ENCODE measurements around the gene CYB5D1.
"Not testable (repeated sequence)": the region's sequence is repeated elsewhere in the genome, so short reads cannot be mapped to it uniquely, and the experiment has no call there.

The CYB5D1 gene, protein sequence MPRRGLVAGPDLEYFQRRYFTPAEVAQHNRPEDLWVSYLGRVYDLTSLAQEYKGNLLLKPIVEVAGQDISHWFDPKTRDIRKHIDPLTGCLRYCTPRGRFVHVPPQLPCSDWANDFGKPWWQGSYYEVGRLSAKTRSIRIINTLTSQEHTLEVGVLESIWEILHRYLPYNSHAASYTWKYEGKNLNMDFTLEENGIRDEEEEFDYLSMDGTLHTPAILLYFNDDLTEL

DNA sequence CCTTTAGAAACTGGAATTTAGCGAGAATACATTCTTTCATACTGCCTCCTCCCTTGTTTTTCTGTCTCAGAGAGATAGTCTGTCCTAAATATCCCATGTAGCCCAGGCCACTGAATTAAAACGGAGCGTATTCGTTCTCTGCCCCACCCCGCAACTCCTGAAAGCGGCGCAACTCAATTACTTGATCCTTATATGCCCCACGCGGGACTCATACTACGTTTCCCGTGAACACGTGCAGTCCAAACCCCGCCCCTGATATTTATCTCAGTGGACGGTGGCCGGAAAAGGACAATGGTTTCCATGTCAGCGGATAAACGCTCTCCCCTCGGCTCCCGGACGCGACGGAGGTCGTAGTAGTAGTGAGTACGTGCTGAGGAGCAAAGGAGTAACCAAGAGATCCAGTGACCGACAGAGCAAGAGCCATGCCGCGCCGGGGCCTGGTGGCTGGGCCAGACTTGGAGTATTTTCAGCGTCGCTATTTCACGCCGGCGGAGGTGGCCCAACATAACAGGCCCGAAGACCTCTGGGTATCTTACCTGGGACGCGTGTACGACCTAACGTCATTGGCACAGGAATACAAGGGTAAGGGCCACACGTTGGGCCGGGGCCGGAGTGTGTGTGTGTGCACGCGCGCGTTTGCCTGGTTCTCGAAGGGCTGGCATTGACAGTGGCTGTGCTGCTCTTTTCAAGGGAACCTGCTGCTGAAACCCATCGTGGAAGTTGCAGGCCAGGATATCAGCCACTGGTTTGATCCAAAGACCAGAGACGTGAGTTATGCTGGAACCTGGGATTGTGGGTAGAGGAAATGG is at the start of gene CYB5D1:
CYB5D1 (plus strand) TSS at position 291 of the 809 bp plus-strand sequence; CDS start at position 423, 132 bp downstream.
- peak; percentile 77 to 86 for DNase-seq

DNA sequence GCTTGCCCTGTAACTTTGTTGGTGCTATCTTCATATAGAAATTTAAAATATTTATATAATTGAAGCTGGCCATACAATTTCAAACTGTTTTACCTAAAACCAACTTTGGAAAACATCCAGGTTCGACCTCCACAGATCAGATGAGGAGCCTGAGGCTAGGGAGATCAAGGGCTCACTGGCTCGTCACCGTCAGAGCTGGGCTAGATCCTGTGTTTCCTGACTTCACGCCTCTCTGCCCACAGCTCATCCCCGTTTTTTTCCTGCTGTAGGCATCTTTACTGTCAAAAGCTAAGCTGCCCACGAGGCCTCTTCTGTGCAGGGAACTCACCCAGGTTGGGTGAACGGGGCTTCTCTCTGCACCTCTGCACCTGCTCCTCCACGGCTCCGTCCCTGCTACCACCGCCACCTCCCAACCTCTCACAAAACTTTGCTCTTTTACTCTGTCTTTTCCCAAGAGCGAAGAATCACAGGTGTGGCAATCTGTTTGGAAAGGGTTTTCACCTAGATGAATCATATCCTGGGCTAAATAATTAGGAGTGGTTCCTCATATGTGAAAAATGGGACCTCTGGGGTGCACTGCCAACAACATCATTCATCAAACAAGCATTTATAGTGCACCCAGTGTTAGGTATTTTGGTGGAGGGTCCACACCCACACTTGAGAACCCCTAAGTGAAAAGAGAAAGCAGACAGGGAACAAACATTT is 48.6 kb upstream of the CYB5D1 start:
- no peak for DNase-seq

DNA sequence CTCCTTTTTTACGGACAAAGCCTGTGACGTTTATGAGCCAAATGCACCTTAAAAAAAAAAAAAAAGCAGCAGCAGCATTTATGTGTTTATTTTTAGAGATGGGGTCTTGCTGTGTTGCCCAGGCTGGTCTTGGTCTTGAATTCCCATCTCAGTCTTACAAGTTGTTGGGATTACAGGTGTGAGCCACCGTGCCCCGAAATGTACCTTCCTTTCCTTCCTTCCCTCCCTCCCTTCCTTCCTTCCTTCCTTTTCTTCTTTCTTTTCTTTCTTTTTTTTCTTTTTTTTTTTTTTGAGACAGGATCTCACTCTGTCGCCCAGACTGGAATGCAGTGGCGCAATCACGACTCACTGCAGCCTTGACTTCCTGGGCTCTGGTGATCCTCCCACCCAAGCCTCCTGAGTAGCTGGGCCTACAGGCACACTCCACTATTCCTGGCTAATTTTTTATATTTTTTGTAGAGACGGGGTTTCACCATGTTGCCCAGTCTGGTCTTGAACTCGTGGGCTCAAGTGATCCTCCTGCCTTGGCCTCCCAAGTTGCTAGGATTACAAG is 47.9 kb upstream of the CYB5D1 start:
- not testable (repeated sequence) for DNase-seq

DNA sequence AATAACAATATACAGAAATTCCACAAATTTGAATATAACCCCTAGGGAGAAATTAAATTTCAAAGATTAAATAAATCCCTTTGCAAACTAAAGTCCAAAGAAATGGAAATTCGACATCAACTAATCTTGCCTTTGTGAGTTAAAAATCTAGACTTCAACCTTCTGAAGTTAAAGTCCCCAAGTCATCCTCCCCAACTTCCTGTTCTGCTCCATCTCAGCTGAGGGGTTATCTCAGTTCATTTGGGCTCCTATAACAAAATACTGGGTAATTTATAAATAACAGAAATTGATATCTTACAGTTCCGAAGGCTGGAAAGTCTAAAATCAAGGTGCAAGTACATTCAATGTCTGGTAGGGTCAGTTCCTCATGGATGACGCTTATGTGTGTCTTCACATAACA is 46.6 kb upstream of the CYB5D1 start:
- no peak for DNase-seq

DNA sequence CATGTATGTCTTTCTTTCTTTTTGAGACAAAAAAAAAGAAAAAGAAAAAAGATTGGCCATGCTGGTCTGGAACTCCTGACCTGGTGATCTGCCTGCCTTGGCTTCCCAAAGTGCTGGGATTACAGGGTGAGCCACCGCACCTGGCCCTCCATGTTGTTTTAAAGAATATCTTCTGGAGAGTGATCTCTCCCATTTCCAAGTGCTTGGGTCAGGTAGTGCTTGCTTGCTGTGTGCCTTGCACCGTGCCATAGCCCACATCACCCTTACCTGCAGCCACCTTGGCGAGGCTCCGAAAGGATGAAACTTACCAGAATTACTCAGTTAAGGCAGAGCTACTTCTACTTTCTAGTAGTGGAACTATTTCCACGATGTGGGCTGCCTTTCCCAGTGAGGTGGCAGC is 42.8 kb upstream of the CYB5D1 start:
- no peak for DNase-seq

DNA sequence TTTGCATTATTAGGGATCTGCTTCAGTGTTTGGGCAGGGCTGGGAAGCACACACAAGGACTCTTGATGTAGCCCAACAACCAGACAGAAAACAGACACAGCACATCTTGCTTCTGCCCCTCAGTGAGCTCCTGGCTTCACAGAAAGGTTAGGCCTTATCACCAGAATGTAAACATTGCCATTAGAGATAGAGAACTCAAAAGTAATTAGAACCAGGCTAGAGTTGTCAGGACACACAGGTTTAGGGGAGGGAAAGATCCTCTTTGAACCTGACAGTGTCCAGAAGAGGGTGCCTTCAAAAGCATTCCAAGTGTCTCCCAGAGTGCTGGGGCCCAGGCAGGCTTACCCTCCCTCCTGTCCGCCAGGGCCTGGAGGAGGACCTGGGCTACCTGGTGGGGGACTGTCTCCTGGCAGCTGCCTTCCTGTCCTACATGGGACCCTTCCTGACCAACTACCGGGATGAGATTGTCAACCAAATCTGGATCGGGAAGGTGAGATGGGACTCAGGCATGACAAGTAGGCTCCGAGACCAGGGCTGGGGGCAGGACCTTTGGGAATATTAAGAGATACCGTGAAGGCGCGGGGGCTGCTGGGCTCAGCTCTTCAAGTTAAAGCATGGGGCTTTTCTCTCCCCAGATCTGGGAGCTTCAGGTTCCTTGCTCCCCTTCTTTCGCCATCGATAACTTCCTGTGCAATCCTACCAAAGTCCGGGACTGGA is 40.7 kb upstream of the CYB5D1 start:
- no peak for DNase-seq

DNA sequence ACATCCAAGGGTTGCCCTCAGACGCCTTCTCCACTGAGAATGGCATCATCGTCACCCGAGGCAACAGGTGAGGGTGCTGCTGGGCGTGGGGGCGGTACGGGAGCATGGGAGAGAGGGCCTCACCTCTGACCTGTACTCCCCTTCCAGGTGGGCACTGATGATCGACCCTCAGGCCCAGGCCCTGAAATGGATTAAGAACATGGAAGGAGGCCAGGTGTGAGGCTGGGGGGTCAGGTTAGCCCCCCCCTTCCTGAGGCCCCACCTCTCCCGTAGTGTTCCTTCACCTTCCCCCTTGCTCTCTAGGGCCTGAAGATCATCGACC is 40.2 kb upstream of the CYB5D1 start:
- no peak for DNase-seq

DNA sequence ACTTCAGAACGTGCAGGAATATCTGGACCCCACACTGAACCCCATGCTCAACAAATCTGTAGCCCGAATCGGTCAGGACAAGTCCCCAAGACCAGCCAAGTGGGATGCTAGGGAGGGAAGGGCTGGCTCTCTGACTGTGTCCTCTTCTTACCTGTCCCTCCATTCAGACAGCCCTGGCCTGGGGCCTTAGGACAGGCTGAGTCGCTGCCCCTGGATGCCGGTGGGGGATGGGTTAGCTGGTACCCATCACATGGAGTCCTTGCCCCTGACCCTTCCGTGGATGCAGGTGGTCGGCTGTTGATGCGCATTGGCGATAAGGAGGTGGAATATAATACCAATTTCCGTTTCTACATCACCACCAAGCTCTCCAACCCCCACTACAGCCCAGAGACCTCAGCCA is 39.8 kb upstream of the CYB5D1 start:
- no peak for DNase-seq

DNA sequence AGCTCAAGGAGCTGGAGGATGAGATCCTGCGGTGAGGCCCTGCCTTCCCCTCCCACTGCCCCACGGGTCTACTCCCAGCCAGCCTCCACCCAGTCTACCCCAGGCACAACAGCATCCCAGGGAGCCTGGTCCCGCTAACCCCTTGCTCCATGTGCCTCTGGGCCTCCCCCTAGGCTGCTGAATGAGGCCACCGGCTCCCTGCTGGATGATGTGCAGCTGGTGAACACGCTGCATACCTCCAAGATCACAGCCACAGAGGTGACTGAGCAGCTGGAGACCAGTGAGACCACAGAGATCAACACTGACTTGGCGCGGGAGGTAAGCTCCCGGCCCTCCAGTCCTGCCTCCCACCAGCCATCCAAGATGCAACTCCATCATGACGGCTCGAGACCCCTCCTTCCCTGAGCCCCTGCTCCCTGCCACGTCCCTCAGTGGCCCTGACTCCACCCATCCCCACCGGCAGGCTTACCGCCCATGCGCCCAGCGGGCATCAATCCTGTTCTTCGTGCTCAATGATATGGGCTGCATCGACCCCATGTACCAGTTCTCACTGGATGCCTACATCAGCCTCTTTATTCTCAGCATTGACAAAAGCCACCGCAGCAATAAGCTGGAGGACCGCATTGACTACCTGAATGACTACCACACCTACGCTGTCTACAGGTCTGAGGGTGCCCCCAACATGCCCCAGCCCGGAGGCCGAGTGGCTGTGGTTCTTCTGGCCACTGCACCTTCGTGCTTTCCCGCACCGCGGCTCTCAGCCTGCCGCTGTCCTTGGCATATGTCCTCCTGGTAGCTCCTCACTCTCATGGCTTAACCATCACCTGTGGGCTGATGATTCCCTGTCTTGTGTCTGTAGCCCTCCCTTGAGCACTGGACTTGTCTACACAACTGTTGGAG is 38.8 kb upstream of the CYB5D1 start:
- no peak for DNase-seq

DNA sequence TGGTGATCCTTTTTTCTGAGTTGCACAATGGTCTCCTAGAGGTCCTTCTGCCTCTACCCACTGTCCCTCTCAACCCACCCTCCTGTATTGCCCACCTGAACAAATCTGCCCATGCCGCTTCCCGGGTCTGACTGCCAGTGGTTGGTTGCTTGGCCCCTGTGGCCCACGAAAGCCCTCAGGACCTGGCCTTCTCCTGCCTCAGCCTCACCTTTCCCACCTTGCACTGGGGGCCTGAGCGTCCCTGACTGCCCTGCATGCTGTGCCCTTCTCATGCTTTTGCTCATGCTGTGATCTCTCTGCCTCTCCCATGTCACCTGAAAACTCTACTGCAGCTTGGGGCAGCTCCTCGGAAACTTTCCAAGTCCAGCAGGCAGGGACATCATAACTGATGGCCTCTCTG is 37.6 kb upstream of the CYB5D1 start:
- no peak for DNase-seq

DNA sequence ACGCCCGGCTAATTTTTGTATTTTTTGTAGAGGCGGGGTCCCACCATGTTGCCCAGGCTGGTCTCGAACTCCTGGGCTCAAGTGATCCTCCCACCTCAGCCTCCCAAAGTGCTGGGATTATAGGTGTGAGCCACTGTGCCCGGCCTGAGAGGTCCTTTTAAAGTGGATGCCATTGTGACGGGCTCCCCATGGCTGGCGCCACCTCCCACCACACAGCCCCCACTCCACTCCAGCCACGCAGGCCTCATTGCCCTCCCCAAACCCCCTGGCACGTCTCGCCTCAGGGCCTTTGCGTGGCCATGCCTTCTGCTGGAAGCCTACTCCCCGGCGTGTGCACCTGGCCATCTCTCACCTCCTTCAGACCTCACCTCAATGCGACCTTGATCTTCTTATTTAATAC is 35.7 kb upstream of the CYB5D1 start:
- DNase-seq = no peak

DNA sequence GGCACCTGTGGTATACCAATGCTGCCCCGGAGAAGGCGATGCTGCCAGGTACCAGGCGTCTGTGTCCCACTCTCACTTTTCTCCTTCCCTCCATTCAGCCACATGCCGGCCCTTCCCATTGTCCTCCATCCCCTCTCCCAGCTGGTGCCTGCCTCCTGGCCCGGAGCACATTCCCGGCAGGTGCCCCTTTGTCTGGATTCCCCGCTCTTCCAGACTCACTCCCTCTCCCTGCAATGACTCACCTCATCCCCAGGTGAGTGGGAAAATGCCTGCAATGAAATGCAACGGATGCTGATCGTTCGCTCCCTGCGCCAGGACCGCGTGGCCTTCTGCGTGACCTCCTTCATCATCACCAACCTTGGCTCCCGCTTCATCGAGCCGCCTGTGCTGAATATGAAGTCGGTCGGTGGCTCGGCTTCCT is 34.2 kb upstream of the CYB5D1 start:
- DNase-seq = no peak

DNA sequence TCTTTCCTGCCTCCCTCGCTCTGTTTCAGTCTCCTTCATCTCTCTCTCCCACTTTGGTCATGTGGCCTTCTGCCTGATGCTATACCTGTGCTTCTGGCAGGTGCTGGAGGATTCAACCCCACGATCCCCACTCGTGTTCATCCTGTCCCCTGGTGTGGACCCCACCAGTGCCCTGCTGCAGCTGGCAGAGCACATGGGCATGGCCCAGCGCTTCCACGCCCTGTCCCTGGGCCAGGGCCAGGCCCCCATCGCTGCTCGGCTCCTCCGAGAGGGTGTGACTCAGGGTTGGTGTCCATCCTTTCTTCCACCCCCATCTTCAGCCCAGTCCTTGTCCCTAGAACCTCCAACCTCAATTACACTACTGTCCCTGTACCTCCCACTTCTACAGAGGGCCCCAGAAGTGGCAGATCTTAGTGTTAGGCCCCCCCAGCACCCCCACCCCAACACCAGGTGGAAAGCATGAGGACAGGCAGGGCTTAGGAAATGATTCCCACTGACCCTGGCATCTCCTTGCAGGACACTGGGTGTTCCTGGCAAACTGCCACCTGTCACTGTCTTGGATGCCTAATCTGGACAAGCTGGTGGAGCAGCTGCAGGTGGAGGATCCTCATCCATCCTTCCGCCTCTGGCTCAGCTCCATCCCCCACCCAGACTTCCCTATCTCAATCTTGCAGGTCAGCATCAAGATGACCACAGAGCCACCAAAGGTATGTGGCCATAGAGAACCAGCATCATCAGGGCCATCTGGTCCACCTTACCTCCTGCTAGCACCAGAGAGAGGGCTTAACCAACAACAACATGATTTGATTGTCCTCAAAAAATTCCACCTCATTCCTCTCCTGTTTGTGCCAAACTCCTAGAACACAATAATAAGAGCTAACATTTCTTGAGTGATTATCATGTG is 33.5 kb upstream of the CYB5D1 start:
- no peak for DNase-seq

DNA sequence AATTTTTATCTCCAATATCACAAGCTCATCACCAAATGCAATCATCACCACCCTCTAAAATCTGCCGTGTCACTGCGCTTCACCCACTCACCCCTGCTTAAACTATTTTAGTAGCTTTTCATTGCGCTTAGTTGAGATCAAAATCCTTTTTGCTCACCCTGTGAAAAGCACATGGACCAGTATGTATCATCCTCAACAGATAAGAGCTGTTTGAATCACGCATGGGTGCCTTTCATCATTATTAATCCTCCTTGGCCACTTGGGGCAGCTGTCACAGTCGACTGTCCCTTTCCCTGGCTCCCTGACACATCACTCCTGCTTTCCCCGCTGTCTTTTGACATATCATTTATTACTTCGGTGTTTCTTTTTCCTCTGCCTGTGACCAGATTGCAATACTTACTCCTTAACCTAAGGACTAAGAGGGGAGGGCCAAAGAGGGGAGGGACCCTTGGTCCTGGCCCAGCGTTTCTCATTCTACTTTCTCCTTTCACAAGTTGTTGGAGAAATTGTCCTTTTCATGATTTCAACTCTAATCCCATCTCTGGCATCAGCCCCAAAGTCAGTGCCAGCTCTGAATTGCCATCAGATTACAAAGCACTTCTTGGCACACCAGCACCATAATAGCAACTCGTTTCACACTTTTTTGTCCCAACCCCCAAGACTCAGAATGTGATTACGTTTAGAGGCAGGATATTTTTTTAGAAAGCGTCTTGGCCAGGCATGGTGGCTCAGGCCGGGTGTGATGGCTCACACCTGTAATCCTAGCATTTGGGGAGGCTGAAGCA is 32.4 kb upstream of the CYB5D1 start:
- peak in 1 of 2 experiments; percentile 28 for DNase-seq

DNA sequence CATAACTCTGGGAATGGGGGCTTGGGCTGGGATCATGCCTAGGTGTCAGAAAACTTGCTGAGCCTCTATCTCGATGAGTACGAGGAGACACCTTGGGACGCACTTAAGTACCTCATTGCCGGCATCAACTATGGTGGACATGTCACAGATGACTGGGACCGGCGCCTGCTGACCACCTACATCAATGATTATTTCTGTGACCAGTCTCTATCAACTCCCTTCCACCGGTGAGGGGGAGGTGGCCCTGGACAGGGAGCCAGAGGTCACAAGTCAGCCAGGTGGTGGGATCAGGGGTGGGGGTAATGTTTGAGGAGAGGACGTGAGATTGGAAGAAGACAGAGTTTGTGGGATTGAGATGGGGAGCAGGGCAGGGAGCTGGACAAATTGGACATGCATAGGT is 27.2 kb upstream of the CYB5D1 start:
- DNase-seq = no peak

DNA sequence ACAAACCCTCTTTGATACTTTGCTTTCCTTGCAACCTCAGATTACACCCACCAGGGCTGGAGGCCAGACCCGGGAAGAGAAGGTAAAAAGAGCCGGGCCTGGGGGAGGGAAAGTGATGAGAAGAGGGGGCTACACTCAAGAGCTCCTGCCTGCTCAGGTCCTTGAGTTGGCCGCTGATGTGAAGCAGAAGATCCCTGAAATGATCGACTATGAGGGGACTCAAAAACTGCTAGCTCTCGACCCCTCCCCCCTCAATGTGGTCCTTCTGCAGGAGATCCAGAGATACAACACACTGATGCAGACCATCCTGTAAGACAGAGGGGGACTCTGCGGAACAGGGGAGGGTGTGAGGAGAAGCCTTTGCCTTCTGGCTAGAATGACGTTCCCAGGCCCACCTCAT is 26.6 kb upstream of the CYB5D1 start:
- no peak for DNase-seq

DNA sequence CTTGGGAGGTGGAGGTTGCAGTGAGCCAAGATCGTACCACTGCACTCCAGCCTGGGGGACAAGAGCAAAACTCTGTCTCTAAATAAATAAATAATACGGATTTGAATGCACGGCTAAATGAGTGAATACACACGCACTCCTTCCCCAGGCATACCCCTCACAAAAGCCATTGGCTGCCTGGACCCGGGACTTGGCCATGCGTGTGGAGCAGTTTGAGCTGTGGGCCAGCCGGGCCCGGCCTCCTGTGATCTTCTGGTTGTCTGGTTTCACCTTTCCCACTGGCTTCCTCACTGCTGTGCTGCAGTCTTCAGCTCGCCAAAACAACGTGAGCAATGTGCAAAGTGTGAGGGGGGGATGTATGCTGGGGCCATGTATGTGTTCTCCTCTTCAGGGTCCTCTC is 25.4 kb upstream of the CYB5D1 start:
- DNase-seq = no peak

DNA sequence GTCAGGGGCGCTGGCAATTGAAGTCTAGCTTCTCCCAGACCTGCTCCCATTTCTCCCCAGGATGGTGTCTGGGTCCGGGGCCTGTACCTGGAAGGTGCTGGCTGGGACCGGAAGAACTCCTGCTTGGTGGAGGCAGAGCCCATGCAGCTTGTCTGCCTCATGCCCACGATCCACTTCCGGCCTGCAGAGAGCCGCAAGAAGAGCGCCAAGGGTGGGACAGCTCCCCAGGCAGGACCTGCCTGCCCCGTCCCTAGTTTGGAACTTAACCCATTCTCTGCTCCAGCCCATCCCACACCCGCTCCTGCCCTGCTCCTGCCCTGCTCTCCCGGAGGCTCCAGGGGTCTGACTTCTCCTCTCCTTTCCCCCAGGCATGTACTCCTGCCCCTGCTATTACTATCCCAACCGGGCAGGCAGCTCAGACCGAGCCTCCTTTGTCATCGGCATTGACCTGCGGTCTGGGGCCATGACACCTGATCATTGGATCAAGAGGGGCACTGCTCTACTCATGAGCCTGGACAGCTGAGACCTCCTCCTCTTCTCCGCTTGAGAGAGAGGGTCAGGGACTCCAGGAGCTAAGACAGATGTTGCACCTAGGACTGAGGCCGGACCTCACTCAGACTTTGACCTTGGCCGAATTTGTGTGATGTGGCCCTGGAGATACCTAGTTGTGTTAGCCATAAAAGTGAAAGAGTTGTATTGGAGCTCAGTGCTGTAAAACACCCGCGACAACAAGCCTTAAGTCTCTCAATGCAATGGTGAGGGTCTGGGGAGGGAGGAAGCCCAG is 24.6 kb upstream of the CYB5D1 start:
- DNase-seq = no peak

All from Kasumi-1 (cell line).